A549 (cell line): ENCODE results near the gene L3HYPDH. TPM values are rescaled to one million over a fixed set of nuclear protein-coding genes. Genes with fewer than 3 reads are reported as not detected.

Experiments
- ATAC-seq, 2 experiments: fragments of 200-7000 bp in 1 of 2; fragments of >200 bp in 1 of 2; cut with Nextera tagmentation in 1 of 2; cut with Tn5 transposase in 1 of 2; 3 replicates each; pipeline versions ENCODE4 v1.8.0 to v1.9.1; 2018 to 2020; ENCODE audit warnings: mild to moderate bottlenecking in 1 of 2, moderate library complexity in 1 of 2
- CTCF ChIA-PET: fragments of 300-600 bp; sonication (Branson Sonifier 250); formaldehyde crosslinking; extraction: SDS; loops from one replicate; lab custom pipeline; 2021; ENCODE audit warnings: antibody characterized with exemption, inconsistent platforms; lab: Yijun Ruan, JAX
- POLR2A ChIA-PET: fragments of 350-600 bp; formaldehyde crosslinking; extraction: SDS; loops from one replicate; lab custom pipeline; 2021; ENCODE audit warnings: antibody characterized with exemption, inconsistent platforms; lab: Yijun Ruan, JAX
- DNase-seq, 2 experiments: peaks; one replicate each; pipeline versions ENCODE4 v3.0.0 to v3.0.0-alpha.2; 2011 to 2016; ENCODE audit warnings: low read depth in 1 of 2, low spot score in 1 of 2
- FAIRE-seq: peaks from 2 replicates; lab custom pipeline; 2011; peaks lifted over from hg19 to GRCh38; lab: Jason Lieb, UNC
- H3K27ac ChIP-seq, 2 experiments: fragments of >200 bp; sonication (Bioruptor Twin); formaldehyde crosslinking; 3 replicates each; pipeline ENCODE4 v1.5.1; 2016 to 2017
- H3K4me1 ChIP-seq: fragments of >200 bp; sonication (Bioruptor Twin); formaldehyde crosslinking; 3 replicates; pipeline ENCODE4 v1.6.1; 2016
- H3K4me2 ChIP-seq: fragments of >200 bp; sonication (Bioruptor Twin); formaldehyde crosslinking; 3 replicates; pipeline ENCODE4 v1.6.1; 2016
- H3K4me3 ChIP-seq: fragments of >200 bp; sonication (Bioruptor Twin); formaldehyde crosslinking; 3 replicates; pipeline ENCODE4 v1.5.1; 2016
- H3K9me3 ChIP-seq: fragments of >200 bp; sonication (Bioruptor Twin); formaldehyde crosslinking; 3 replicates; pipeline ENCODE4 v1.6.1; 2016
- CEBPB ChIP-seq, 2 experiments: fragments of >200 bp in 1 of 2; sonication (Bioruptor Twin) in 1 of 2; formaldehyde crosslinking in 1 of 2; IDR thresholded peaks; 2 replicates each; pipeline ENCODE4 v1.6.1; 2012 to 2016
- EP300 ChIP-seq, 2 experiments: fragments of >200 bp; sonication (Bioruptor Twin); formaldehyde crosslinking; IDR thresholded peaks; 2 replicates in 1 of 2; 3 replicates in 1 of 2; pipeline ENCODE4 v1.6.1; 2016 to 2017
- ESRRA ChIP-seq: fragments of 150-350 bp; IDR thresholded peaks from 2 replicates; pipeline ENCODE4 v1.6.1; 2014; ENCODE audit warnings: mild to moderate bottlenecking, low read length, borderline replicate concordance
- FOSL2 ChIP-seq, 2 experiments: fragments of 450-650 bp in 1 of 2; fragments of >200 bp in 1 of 2; sonication (Bioruptor Twin) in 1 of 2; formaldehyde crosslinking; IDR thresholded peaks; 2 replicates each; pipeline versions ENCODE4 v1.5.0 to v1.6.1; 2016 to 2020; ENCODE audit warnings: mild to moderate bottlenecking in 1 of 2, moderate library complexity in 1 of 2
- GATA3 ChIP-seq: IDR thresholded peaks from 2 replicates; pipeline ENCODE4 v1.6.1; 2012; ENCODE audit warnings: borderline replicate concordance
- HDAC2 ChIP-seq: fragments of 200-600 bp; sonication (generic); IDR thresholded peaks from 2 replicates; pipeline ENCODE4 v1.6.1; 2016
- JUN ChIP-seq, 2 experiments: fragments of >200 bp; sonication (Bioruptor Twin); formaldehyde crosslinking; IDR thresholded peaks; 2 replicates in 1 of 2; 3 replicates in 1 of 2; pipeline ENCODE4 v1.6.1; 2016 to 2017
- JUNB ChIP-seq: fragments of >200 bp; sonication (Bioruptor Twin); formaldehyde crosslinking; IDR thresholded peaks from 2 replicates; pipeline ENCODE4 v1.6.1; 2016
- MAFK ChIP-seq: fragments of 450-650 bp; IDR thresholded peaks from 2 replicates; pipeline ENCODE4 v1.6.1; 2014; ENCODE audit not compliant: partially characterized antibody
- MAZ ChIP-seq: fragments of 150-350 bp; IDR thresholded peaks from 2 replicates; pipeline ENCODE4 v1.6.1; 2014; ENCODE audit warnings: antibody characterized with exemption, low read depth, low read length, borderline replicate concordance
- RCOR1 ChIP-seq: fragments of 150-350 bp; IDR thresholded peaks from 2 replicates; pipeline ENCODE4 v1.6.1; 2014; ENCODE audit warnings: antibody characterized with exemption, low read length, low read depth
- RNF2 ChIP-seq: fragments of 200-600 bp; sonication (generic); IDR thresholded peaks from 2 replicates; pipeline ENCODE4 v1.6.1; 2016; ENCODE audit warnings: low read depth, mild to moderate bottlenecking, antibody characterized with exemption, moderate library complexity, borderline replicate concordance
- TFCP2L1 ChIP-seq: fragments of 250-450 bp; sonication (Bioruptor Pico); IDR thresholded peaks from 2 replicates; pipeline ENCODE4 v1.5.0; 2021; ENCODE audit warnings: mild to moderate bottlenecking
- ZNF302 ChIP-seq: fragments of 250-450 bp; sonication (Bioruptor Pico); IDR thresholded peaks from 2 replicates; pipeline ENCODE4 v1.9.0; 2021; ENCODE audit warnings: inconsistent platforms, mild to moderate bottlenecking, moderate library complexity
- WGBS: methylation state at CpG from one replicate; pipeline ENCODE4 v1.1.6; 2017; ENCODE audit errors: missing lambda C conversion rate; 5-methylcytosine and 5-hydroxymethylcytosine counted together
- polyA plus RNA-seq, 4 experiments: library from polyadenylated mRNA; depleted of rRNA in 3 of 4; stranded (reverse); fragments of >200 nt; fragmentation: RNase III in 1 of 4; extraction: RNeasy Plus Mini Kit Qiagen cat#74134 plus additional on column Dnase treatment in 1 of 4; gene quantifications; 2 replicates in 3 of 4; 3 replicates in 1 of 4; pipeline ENCODE4 v1.2.3, GENCODE V29; 2011 to 2017
- TF ChIP-seq, protein P1 (sequence below): IDR thresholded peaks from 2 replicates; pipeline ENCODE4 v1.6.1; 2012
- TF ChIP-seq, protein P2 (sequence below): fragments of >200 bp; sonication (Bioruptor Twin); formaldehyde crosslinking; IDR thresholded peaks from 2 replicates; pipeline ENCODE4 v1.6.1; 2016
- TF ChIP-seq, protein P3 (sequence below): fragments of >200 bp; sonication (Bioruptor Twin); formaldehyde crosslinking; IDR thresholded peaks from 3 replicates; pipeline ENCODE4 v1.6.1; 2016
- TF ChIP-seq, protein P4 (sequence below): fragments of 200-600 bp; sonication (generic); IDR thresholded peaks from 2 replicates; pipeline ENCODE4 v1.6.1; 2016; ENCODE audit warnings: antibody characterized with exemption, mild to moderate bottlenecking, moderate library complexity
- TF ChIP-seq, protein P5 (sequence below): IDR thresholded peaks from 2 replicates; pipeline ENCODE4 v1.6.1; 2012

L3HYPDH gene
- polyA plus RNA-seq, 2 of the 4 experiments (the other 2 are of a cell fraction) = 47.5 to 100.0 TPM

DNA sequence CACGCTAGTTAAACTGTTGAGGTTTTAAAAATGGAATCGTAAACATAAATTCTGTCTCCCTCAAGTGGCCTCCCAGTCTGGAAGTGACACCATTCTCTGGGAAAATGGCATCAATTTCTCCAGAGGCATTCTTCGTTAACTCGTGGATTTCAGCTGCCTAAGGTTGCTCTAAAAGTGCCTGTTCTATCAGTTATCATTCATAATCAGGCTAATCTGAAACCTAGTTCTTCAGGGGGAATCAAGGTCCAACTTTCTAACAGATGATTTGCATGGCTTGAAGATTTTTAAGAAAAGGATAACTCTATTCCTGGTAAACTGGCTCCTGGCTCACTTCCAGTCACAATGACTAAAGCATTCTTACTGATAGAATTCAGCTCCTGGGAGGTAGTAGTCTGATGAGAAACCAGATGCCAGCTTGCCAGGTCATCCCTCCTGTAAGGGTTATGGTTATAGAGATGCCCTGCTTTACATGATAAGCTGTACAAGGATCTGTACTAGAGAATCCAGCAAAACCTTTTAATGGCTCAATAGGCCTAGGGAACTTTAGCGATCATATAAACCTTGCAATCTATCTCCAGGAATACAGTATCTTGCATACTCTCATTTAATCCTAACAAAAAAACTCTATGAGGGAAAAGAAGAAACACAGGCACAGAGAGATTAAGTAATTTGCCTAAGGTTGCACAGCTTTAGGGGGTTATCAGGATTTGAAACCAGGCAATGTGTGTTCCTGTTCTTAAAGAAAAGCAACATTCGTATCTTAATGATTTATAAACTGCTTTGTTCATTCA is 1.5 kb downstream of the L3HYPDH start (continued):
- TF ChIP-seq RNF2 (no peak), MAZ (no peak), ZNF302 (no peak), RCOR1 (no peak), HDAC2 (peak; percentile 77; the same call in 1 of the 2 replicates)
- TF ChIP-seq, protein P1, sequence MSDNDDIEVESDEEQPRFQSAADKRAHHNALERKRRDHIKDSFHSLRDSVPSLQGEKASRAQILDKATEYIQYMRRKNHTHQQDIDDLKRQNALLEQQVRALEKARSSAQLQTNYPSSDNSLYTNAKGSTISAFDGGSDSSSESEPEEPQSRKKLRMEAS = no peak; the same call in 1 of the 2 replicates
- TF ChIP-seq, all 56 proteins: peak for 13

DNA sequence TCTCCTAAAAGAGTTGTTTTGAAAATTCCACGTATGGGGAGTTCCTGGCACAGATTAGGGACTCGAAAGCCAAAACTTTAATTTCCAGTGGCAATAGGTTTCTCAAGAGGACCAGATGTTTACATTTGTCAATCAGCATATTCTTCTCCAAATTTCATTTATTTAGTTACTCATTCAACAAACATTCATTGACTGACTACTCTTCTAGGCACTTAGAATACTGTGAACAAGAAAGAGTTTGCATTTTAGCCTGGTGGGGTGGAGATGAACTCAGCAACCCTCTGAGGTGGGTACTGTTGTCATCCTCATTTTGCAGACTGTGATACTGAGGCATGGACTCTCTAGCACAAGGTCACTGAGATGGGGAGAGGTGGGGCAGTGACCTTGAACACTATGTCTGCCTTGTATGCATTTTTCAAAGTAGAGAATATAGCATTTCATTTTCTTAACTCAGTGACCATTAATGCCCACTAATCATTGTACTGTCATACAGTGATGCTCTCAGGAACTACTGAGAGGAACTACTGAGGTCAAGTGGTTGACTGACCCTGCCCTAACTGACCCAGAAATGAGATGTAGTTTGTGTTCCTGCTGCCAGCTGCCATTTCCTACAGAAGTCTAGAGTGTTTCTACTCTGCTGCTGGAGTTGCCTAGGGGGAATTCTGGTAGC is 2.2 kb downstream of the L3HYPDH start:
- 3% methylated on average over 2 of the region's 2 CpGs for WGBS
- Histone ChIP-seq H3K9me3 (no peaks in the 10 kb centered on the region), H3K27ac (peak overlapping the region; percentile 98), H3K4me3 (peak overlapping the region; percentile 82), H3K4me2 (peak overlapping the region; percentile 78), H3K4me1 (peaks cover 53% of the 10 kb centered on the region)
- TF ChIP-seq, protein P2, sequence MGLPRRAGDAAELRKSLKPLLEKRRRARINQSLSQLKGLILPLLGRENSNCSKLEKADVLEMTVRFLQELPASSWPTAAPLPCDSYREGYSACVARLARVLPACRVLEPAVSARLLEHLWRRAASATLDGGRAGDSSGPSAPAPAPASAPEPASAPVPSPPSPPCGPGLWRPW = no peak
- TF ChIP-seq ESRRA (peak; percentile 71), EP300 (IDR thresholded peaks at IDR 0.05) (peak; percentile 45 to 60; a peak in 2 of 5 replicates), TFCP2L1 (0 out of 2 replicates have a peak, but pooled peaks have one; percentile 10), GATA3 (peak; percentile 63; the same call in 1 of the 2 replicates), FOSL2 (IDR thresholded peaks at IDR 0.05) (peak; percentile 40; the same call in 1 of the 2 replicates), FOSL2 (CRISPR knock-in tag; IDR thresholded peaks at IDR 0.05) (peak; percentile 66), MAFK (no peak), JUNB (peak; percentile 84), CEBPB (IDR thresholded peaks at IDR 0.05) (peak; percentile 72 to 85), JUN (IDR thresholded peaks at IDR 0.05) (peak; percentile 45 to 86)
- TF ChIP-seq, protein P3, sequence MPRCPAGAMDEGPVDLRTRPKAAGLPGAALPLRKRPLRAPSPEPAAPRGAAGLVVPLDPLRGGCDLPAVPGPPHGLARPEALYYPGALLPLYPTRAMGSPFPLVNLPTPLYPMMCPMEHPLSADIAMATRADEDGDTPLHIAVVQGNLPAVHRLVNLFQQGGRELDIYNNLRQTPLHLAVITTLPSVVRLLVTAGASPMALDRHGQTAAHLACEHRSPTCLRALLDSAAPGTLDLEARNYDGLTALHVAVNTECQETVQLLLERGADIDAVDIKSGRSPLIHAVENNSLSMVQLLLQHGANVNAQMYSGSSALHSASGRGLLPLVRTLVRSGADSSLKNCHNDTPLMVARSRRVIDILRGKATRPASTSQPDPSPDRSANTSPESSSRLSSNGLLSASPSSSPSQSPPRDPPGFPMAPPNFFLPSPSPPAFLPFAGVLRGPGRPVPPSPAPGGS = peak; percentile 66; the same call in 1 of the 3 replicates
- TF ChIP-seq, protein P4, sequence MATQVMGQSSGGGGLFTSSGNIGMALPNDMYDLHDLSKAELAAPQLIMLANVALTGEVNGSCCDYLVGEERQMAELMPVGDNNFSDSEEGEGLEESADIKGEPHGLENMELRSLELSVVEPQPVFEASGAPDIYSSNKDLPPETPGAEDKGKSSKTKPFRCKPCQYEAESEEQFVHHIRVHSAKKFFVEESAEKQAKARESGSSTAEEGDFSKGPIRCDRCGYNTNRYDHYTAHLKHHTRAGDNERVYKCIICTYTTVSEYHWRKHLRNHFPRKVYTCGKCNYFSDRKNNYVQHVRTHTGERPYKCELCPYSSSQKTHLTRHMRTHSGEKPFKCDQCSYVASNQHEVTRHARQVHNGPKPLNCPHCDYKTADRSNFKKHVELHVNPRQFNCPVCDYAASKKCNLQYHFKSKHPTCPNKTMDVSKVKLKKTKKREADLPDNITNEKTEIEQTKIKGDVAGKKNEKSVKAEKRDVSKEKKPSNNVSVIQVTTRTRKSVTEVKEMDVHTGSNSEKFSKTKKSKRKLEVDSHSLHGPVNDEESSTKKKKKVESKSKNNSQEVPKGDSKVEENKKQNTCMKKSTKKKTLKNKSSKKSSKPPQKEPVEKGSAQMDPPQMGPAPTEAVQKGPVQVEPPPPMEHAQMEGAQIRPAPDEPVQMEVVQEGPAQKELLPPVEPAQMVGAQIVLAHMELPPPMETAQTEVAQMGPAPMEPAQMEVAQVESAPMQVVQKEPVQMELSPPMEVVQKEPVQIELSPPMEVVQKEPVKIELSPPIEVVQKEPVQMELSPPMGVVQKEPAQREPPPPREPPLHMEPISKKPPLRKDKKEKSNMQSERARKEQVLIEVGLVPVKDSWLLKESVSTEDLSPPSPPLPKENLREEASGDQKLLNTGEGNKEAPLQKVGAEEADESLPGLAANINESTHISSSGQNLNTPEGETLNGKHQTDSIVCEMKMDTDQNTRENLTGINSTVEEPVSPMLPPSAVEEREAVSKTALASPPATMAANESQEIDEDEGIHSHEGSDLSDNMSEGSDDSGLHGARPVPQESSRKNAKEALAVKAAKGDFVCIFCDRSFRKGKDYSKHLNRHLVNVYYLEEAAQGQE = no peak
- TF ChIP-seq, protein P5, sequence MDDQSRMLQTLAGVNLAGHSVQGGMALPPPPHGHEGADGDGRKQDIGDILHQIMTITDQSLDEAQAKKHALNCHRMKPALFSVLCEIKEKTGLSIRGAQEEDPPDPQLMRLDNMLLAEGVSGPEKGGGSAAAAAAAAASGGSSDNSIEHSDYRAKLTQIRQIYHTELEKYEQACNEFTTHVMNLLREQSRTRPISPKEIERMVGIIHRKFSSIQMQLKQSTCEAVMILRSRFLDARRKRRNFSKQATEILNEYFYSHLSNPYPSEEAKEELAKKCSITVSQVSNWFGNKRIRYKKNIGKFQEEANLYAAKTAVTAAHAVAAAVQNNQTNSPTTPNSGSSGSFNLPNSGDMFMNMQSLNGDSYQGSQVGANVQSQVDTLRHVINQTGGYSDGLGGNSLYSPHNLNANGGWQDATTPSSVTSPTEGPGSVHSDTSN = 0 out of 2 replicates have a peak, but pooled peaks have one; percentile 12
- TF ChIP-seq, protein P1 = peak; percentile 46
- ATAC-seq = peak in 1 of 2 experiments; percentile 10; a peak in 2 of 6 replicates
- FAIRE-seq = no peak
- DNase-seq = peak; percentile 18 to 52
- POLR2A ChIA-PET = interaction anchor here (0.6 to 2.5 kb wide), 3 partner anchors 10 to 1102 kb away, joined by 3 to 6 read pairs (median 4); no protein-coding TSS in a partner anchor
- CTCF ChIA-PET = interaction anchor here (1.0 to 3.0 kb wide), 3 partner anchors 12 to 95 kb away, joined by 3 to 19 read pairs (median 6); partner anchors contain the start of gene CCDC175
